Astrocyte of the spinal cord (primary cell): Measurements from ENCODE around the gene DNAH2.

Source experiments
- DNase-seq: peaks from one replicate; pipeline ENCODE4 v3.0.0; 2011; ENCODE audit warnings: low read depth, low spot score
- H3K4me3 ChIP-seq: 2 replicates; pipeline ENCODE4 v1.5.1; 2011; ENCODE audit warnings: low read depth, mild to moderate bottlenecking, low read length, moderate library complexity
- in situ Hi-C: cut with HindIII; loops from 2 replicates; pipeline ENCODE4 v1.10.0; 2017; ENCODE audit warnings: low sequenced_read_pairs
- TF ChIP-seq, protein P1 (sequence below): IDR thresholded peaks from 2 replicates; pipeline ENCODE4 v1.5.1; 2012; ENCODE audit warnings: low read depth, mild to moderate bottlenecking, low read length, inconsistent platforms

The DNAH2 gene

DNA sequence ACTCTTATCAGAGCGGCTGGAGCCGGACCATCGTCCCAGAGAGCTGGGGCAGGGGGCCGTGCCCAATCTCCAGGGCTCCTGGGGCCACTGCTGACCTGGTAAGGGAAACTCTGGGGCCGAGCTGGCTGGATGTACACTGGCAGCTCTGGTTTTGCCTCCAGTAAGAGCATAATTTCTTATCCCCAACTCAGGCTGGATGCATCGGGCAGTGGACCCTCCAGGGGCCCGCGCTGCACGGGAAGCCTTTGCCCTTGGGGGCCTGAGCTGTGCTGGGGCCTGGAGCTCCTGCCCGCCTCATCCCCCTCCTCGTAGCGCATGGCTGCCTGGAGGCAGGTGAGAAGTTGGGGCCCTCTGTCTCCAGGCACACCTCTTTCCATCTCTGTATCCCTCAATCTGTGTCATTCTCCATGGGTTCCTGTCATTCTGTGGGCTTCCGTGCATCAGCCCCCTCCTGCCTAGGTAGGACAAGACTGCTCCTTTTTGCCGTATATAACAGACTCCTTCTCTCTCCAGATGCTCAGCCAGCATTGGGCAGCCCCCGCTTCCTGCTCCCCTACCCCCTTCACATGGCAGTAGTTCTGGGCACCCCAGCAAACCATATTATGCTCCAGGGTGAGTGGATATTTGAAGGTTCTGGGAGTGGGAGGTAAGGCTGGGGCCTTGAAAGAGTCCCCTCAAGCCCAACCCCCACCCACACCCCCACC lies 128.0 kb downstream of the DNAH2 start:
- TF ChIP-seq, protein P1, sequence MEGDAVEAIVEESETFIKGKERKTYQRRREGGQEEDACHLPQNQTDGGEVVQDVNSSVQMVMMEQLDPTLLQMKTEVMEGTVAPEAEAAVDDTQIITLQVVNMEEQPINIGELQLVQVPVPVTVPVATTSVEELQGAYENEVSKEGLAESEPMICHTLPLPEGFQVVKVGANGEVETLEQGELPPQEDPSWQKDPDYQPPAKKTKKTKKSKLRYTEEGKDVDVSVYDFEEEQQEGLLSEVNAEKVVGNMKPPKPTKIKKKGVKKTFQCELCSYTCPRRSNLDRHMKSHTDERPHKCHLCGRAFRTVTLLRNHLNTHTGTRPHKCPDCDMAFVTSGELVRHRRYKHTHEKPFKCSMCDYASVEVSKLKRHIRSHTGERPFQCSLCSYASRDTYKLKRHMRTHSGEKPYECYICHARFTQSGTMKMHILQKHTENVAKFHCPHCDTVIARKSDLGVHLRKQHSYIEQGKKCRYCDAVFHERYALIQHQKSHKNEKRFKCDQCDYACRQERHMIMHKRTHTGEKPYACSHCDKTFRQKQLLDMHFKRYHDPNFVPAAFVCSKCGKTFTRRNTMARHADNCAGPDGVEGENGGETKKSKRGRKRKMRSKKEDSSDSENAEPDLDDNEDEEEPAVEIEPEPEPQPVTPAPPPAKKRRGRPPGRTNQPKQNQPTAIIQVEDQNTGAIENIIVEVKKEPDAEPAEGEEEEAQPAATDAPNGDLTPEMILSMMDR: no peak
- in situ Hi-C loops: no loop called here
- peak overlapping the region; percentile 59 for H3K4me3 ChIP-seq
- no peak for DNase-seq

DNA sequence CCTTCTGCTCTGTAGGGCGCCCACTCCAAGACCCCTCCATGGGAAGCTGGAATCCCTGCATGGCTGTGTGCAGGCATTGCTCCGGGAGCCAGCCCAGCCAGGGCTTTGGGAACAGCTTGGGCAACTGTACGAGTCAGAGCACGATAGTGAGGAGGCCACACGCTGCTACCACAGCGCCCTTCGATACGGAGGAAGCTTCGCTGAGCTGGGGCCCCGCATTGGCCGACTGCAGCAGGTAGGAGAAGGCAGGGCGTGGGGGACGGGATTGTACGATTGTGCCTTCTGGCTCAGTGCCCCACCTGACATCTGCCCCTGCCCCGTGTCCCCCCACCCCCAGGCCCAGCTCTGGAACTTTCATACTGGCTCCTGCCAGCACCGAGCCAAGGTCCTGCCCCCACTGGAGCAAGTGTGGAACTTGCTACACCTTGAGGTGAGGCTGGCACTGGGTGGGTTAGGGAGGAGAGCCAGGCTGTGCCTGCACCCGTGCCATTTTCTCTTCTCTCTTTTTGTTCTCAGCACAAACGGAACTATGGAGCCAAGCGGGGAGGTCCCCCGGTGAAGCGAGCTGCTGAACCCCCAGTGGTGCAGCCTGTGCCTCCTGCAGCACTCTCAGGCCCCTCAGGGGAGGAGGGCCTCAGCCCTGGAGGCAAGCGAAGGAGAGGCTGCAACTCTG lies 128.7 kb downstream of the DNAH2 start:
- no peak overlapping the region for H3K4me3 ChIP-seq
- in situ Hi-C loops: no loop called here
- TF ChIP-seq, protein P1: no peak
- DNase-seq: no peak

DNA sequence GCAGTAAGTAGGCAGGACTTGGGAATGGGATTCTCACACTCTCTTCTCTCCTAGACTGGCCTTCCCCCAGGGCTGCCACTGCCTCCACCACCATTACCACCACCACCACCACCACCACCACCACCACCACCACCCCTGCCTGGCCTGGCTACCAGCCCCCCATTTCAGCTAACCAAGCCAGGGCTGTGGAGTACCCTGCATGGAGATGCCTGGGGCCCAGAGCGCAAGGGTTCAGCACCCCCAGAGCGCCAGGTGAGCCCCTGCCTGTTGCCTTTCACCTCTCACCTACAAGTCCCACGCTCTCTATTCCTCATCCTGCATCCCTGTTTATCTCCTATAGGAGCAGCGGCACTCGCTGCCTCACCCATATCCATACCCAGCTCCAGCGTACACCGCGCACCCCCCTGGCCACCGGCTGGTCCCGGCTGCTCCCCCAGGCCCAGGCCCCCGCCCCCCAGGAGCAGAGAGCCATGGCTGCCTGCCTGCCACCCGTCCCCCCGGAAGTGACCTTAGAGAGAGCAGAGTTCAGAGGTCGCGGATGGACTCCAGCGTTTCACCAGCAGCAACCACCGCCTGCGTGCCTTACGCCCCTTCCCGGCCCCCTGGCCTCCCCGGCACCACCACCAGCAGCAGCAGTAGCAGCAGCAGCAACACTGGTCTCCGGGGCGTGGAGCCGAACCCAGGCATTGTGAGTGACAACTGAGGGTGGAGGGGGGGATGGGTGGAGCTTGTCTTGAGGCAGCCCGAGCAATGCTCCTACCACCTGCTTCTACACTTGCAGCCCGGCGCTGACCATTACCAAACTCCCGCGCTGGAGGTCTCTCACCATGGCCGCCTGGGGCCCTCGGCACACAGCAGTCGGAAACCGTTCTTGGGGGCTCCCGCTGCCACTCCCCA lies 129.5 kb downstream of the DNAH2 start:
- H3K4me3 ChIP-seq: no peak overlapping the region
- in situ Hi-C loops: no loop called here
- TF ChIP-seq, protein P1: no peak
- no peak for DNase-seq

DNA sequence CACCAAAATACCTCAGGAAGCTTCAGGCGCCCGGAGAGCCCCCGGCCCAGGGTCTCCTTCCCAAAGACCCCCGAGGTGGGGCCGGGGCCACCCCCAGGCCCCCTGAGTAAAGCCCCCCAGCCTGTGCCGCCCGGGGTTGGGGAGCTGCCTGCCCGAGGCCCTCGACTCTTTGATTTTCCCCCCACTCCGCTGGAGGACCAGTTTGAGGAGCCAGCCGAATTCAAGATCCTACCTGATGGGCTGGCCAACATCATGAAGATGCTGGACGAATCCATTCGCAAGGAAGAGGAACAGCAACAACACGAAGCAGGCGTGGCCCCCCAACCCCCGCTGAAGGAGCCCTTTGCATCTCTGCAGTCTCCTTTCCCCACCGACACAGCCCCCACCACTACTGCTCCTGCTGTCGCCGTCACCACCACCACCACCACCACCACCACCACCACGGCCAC lies 130.6 kb downstream of the DNAH2 start:
- H3K4me3 ChIP-seq: no peak overlapping the region
- DNase-seq: no peak
- TF ChIP-seq, protein P1: no peak
- in situ Hi-C loops: no loop called here

DNA sequence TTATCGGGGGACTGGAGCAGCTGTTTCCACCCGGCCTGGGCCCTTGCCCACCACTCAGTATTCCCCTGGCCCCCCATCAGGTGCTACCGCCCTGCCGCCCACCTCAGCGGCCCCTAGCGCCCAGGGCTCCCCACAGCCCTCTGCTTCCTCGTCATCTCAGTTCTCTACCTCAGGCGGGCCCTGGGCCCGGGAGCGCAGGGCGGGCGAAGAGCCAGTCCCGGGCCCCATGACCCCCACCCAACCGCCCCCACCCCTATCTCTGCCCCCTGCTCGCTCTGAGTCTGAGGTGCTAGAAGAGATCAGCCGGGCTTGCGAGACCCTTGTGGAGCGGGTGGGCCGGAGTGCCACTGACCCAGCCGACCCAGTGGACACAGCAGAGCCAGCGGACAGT lies 131.2 kb downstream of the DNAH2 start:
- DNase-seq: no peak
- TF ChIP-seq, protein P1: no peak
- in situ Hi-C loops: no loop called here
- no peak overlapping the region for H3K4me3 ChIP-seq

DNA sequence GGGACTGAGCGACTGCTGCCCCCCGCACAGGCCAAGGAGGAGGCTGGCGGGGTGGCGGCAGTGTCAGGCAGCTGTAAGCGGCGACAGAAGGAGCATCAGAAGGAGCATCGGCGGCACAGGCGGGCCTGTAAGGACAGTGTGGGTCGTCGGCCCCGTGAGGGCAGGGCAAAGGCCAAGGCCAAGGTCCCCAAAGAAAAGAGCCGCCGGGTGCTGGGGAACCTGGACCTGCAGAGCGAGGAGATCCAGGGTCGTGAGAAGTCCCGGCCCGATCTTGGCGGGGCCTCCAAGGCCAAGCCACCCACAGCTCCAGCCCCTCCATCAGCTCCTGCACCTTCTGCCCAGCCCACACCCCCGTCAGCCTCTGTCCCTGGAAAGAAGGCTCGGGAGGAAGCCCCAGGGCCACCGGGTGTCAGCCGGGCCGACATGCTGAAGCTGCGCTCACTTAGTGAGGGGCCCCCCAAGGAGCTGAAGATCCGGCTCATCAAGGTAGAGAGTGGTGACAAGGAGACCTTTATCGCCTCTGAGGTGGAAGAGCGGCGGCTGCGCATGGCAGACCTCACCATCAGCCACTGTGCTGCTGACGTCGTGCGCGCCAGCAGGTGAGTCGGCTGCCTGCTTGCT lies 131.7 kb downstream of the DNAH2 start:
- DNase-seq: no peak

More for the DNA sequence above, 131.7 kb downstream of the DNAH2 start:
- in situ Hi-C loops: no loop called here
- H3K4me3 ChIP-seq: no peak overlapping the region
- TF ChIP-seq, protein P1: no peak
